Activated CD4-positive, alpha-beta T cell treated with anti-CD3 and anti-CD28 coated beads, Interleukin-2, amount 10 ng/mL, durations not matched to agents 7 days and 5 days (primary cell): ENCODE measurements around the gene STUM. TPM values are rescaled to one million over a fixed set of nuclear protein-coding genes. Genes with fewer than 3 reads are reported as not detected.
"Not testable (repeated sequence)": the region's sequence is repeated elsewhere in the genome, so short reads cannot be mapped to it uniquely, and the experiment has no call there.

Experiments used
- CTCF ChIA-PET: fragments of 350-600 bp; sonication (Branson Sonifier 250); formaldehyde crosslinking; loops from one replicate; lab custom pipeline; 2021; ENCODE audit warnings: antibody characterized with exemption; lab: Charles Lee
- POLR2A ChIA-PET: fragments of 350-600 bp; sonication (Branson Sonifier 250); formaldehyde crosslinking; loops from one replicate; lab custom pipeline; 2021; ENCODE audit warnings: antibody characterized with exemption; lab: Charles Lee
- DNase-seq: peaks from one replicate; pipeline ENCODE4 v3.0.0-alpha.2; 2020
- H3K27ac Mint-ChIP-seq: one replicate; pipeline ENCODE4 v1.8.0; 2021; ENCODE audit warnings: mild to moderate bottlenecking, moderate library complexity, mixed read lengths
- H3K27me3 Mint-ChIP-seq: one replicate; pipeline ENCODE4 v1.8.0; 2021; ENCODE audit warnings: mixed read lengths
- H3K36me3 Mint-ChIP-seq: one replicate; pipeline ENCODE4 v1.8.0; 2021; ENCODE audit warnings: low read depth, mixed read lengths
- H3K4me1 Mint-ChIP-seq: one replicate; pipeline ENCODE4 v1.8.0; 2021; ENCODE audit warnings: mixed read lengths
- H3K4me3 Mint-ChIP-seq: one replicate; pipeline ENCODE4 v1.8.0; 2021; ENCODE audit warnings: mild to moderate bottlenecking, moderate library complexity, mixed read lengths
- H3K9me3 Mint-ChIP-seq: one replicate; pipeline ENCODE4 v1.8.0; 2021; ENCODE audit warnings: mixed read lengths
- total RNA-seq, 2 experiments: library from RNA; stranded (reverse); gene quantifications; one replicate each; pipeline ENCODE4 v1.2.3, GENCODE V29; 2021

STUM gene
- total RNA-seq, 2 experiments from 2014 or later = not detected

DNA sequence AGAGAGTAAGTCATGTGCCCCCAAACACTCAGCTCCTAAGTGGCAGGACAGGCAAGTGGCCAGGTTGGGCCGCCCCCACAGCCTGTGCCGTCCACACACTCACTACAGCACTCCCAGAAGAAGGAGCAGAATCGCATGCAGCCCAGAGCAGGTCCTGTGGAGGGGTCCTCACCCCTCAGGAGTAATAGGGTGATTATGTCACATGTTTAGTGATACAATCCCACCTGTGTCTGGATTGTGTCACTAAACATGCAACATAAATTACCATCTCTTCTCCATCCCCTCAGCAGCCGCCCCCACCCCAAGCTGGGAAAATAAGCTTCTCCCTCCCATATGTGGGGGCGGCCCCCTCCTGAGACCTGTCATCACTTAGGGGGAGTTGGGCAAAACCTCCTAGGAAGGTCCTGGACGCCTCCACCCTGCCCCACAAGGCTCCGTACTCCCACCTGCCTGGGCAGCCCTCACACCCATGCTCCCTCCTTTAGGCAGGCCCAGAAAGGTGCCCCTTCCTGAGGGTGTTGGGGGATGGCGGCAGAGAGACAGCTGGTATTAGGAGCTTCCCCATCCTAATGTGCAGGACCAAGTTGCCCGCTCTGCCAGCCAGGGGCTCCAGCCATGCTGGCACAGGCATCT lies 56.9 kb downstream of the STUM start:
- H3K9me3 Mint-ChIP-seq = no peaks in the 10 kb centered on the region
- H3K4me3 Mint-ChIP-seq = no peak overlapping the region
- no peak overlapping the region for H3K27ac Mint-ChIP-seq
- POLR2A ChIA-PET = no interaction called here
- H3K36me3 Mint-ChIP-seq = no peaks in the 10 kb centered on the region
- DNase-seq = no peak
- peaks cover 2% of the 10 kb centered on the region for H3K4me1 Mint-ChIP-seq
- no peaks in the 10 kb centered on the region for H3K27me3 Mint-ChIP-seq
- CTCF ChIA-PET = interaction anchor here (0.7 kb wide), 1 partner anchor 15 kb away, joined by 3 read pairs; no protein-coding TSS in a partner anchor

DNA sequence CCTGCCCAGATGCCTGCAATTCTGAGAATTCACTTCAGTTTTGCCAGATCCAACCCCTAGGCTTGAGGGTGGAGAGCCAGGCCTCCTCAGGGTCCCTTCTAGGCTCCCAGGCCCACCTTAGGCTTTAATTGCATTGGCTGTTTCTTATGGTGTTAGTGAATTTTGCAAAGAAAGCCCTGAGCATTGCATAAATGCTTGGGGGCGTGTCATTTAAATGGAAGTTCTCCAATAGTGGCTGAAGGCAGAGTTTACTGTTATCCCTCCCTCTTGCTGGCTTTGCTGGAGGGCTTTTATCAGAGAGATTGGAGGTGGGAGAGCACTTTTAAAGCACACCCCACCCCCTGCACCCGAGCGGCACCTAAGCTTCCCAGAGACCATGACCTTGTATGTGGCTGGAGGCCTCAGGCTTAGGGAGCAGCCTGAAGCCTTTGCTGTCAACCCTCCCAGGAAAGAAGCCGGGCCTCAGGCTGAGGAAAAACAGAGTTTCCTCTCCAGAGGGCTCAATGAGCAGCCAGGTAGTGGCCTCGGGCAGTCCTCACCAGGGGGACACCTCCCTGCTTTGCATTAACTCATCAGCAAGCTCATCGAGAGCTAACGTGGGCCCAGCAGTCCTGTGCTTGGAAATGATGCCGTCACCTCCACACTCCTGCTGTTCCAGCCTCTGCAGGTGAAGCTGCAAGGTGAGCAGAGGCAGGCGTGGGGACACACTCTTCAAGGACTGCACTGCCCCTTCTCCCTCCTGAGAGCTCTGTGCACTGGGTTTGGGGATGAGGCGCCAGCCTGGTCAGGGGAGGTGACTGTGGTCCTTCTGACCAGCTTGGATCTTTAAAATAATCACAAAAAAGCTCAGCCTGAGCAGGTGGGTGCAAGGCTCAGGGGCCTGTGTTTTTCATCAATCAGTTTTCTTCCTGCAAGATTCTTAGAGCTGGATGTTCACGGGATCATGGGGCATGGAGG lies 58.0 kb downstream of the STUM start:
- no peaks in the 10 kb centered on the region for H3K9me3 Mint-ChIP-seq
- no peak for DNase-seq
- no peaks in the 10 kb centered on the region for H3K27me3 Mint-ChIP-seq
- POLR2A ChIA-PET = no interaction called here
- H3K36me3 Mint-ChIP-seq = no peaks in the 10 kb centered on the region
- CTCF ChIA-PET = interaction anchor here (0.6 to 1.2 kb wide), 5 partner anchors 20 to 1092 kb away, joined by 3 to 5 read pairs (median 3); no protein-coding TSS in a partner anchor
- H3K27ac Mint-ChIP-seq = no peak overlapping the region
- no peak overlapping the region for H3K4me3 Mint-ChIP-seq
- H3K4me1 Mint-ChIP-seq = peaks cover 2% of the 10 kb centered on the region

DNA sequence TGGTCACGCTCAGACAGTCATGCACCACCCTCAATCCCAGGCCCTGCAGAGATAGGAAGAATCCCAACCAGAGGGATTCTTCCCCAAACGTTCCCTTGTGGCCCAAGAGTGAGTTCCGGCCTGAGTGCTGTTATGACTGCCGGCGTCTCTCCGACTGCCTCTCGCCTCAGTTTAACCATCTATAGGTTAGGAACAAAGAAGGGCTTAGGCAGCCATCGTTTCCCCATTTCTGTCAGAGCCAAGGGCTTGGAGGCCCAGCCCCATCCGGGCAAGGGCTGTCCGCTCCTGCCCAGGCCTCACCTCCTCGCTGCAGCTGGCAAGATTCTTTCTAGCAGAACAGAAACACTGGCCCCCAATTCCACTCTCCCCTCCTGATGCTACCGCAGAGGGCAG lies 58.7 kb downstream of the STUM start:
- no peak for DNase-seq
- ChIA-PET CTCF (interaction anchor here (0.6 to 1.2 kb wide), 5 partner anchors 19 to 1093 kb away, joined by 3 to 5 read pairs (median 3); no protein-coding TSS in a partner anchor), POLR2A (no interaction called here)
- Mint-ChIP-seq H3K4me1 (peaks cover 2% of the 10 kb centered on the region), H3K4me3 (no peak overlapping the region), H3K36me3 (no peaks in the 10 kb centered on the region), H3K27ac (no peak overlapping the region), H3K27me3 (no peaks in the 10 kb centered on the region), H3K9me3 (no peaks in the 10 kb centered on the region)

DNA sequence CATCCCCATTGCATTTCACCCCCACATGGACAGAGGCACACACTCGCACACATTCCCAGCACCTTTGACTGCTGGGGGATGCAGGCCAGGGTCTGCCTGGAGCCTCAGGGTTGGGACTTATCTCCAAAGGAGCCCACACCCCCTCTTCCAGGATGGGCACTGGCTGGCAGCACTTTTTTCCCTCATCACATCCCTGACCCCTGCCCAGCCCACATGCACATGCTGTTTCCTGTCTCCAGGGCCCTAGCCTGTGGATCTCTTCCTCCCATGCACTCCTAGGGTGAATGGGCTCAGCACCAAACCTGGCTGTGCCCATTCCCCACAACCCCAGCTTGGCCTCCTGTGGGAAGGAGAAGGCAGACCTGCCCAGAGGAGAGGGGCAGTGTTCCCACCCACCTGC lies 59.3 kb downstream of the STUM start:
- Mint-ChIP-seq H3K4me1 (peaks cover 2% of the 10 kb centered on the region), H3K4me3 (no peak overlapping the region), H3K27me3 (no peaks in the 10 kb centered on the region), H3K36me3 (no peaks in the 10 kb centered on the region), H3K27ac (no peak overlapping the region), H3K9me3 (no peaks in the 10 kb centered on the region)
- ChIA-PET CTCF (interaction anchor here (0.6 to 1.4 kb wide), 7 partner anchors 19 to 272 kb away, joined by 3 to 5 read pairs (median 3); no protein-coding TSS in a partner anchor), POLR2A (no interaction called here)
- no peak for DNase-seq

DNA sequence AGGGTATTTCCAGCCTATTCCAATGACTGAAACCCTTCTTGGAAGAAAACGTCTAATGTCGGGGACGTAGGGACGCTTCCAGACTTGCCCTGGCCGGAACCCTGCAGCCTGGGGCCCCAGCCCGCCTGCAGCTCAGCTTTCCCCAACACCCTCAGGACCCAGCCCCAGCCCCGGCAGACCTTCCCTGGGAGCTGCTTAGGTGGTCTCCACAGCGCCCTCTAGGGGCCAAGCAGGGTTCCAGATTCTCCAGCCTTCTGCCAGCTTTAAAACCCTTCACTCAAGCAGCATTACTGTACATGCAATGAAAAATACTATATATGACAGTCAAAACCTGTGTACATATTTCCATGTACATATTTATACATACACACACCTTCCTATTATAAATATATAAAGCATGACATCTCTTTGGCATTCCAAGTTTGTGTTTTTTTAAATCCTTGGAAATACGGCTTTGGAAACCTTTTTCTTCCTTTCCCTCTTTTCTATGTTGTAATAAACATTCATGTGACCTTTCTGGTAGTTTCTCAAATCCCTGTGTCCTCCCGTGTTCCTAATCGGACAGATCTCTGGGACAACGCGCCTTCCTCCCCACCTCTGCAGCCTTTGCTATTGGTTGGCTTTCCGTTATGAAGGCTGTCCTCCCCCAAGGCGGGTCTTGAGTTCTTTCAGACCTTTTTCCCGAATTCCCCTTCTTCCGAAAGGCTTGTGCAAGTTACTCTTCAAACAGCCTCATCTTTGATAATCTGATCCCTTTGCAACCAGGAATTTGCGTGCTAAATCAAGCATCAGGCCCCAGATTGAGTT lies 60.3 kb downstream of the STUM start:
- no peaks in the 10 kb centered on the region for H3K36me3 Mint-ChIP-seq
- H3K4me1 Mint-ChIP-seq = no peaks in the 10 kb centered on the region
- no peaks in the 10 kb centered on the region for H3K9me3 Mint-ChIP-seq
- peaks cover 2% of the 10 kb centered on the region for H3K27me3 Mint-ChIP-seq
- POLR2A ChIA-PET = no interaction called here
- CTCF ChIA-PET = interaction anchor here (0.6 to 1.5 kb wide), 10 partner anchors 10 to 271 kb away, joined by 3 to 6 read pairs (median 3); no protein-coding TSS in a partner anchor
- H3K4me3 Mint-ChIP-seq = no peak overlapping the region
- no peak overlapping the region for H3K27ac Mint-ChIP-seq
- peak; percentile 72 for DNase-seq

DNA sequence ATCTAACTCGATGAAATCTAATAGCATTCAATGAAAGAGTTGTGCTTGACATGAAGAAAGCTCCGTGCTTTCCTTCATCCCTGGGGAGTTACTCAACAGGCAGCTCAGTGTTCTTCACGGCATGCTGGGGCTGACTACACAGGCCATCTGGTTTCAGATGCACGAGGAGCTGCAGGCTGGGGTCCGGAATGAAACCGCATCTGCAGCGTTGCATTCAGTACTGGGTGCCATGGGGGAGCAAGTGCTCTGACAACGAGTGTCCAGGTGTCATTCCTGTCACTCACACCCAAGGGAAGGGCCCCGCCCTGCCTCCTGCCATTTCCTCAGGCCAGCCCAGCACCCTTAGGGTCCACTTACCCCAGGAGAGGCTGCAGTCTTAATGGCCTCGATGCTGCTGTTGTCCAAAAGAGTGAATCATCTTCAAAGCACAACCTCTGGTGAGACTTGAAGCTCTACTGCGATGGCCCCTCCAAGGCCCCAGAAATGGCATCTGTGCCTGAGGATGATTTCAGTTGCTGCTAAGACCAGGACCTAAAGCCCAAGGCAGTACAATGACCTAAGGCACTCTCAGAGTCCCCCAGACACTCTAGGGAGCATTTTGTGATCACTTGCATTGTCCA lies 61.4 kb downstream of the STUM start:
- Mint-ChIP-seq H3K4me3 (no peak overlapping the region), H3K9me3 (no peaks in the 10 kb centered on the region), H3K36me3 (no peaks in the 10 kb centered on the region), H3K27ac (no peak overlapping the region), H3K4me1 (no peaks in the 10 kb centered on the region), H3K27me3 (peaks cover 2% of the 10 kb centered on the region)
- no peak for DNase-seq
- ChIA-PET POLR2A (no interaction called here), CTCF (interaction anchor here (0.8 to 1.5 kb wide), 3 partner anchors 9 to 154 kb away, joined by 3 to 6 read pairs (median 3); no protein-coding TSS in a partner anchor)

DNA sequence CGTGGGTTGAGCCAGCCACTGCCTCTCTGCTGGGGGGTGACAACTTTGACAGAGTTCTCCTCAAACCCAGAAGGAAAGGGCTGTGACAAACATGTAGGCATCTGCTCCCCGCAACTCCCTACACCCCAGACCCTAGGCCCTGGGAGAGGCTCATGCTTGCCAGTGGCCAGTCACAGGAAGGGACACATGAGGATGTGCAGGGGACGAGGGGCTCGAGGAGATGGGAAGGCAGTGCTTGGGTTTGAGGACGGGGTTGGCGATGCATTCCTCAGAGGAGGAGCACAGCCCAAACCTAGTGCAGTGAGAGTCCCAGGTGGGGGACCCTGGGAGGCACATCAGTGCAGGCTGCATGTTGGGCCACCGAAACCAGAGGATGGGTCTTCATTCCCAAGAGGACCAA lies 62.1 kb downstream of the STUM start:
- Mint-ChIP-seq H3K27ac (no peak overlapping the region), H3K36me3 (no peaks in the 10 kb centered on the region), H3K4me1 (no peaks in the 10 kb centered on the region), H3K27me3 (peaks cover 3% of the 10 kb centered on the region), H3K4me3 (no peak overlapping the region), H3K9me3 (no peaks in the 10 kb centered on the region)
- CTCF ChIA-PET = interaction anchor here (0.8 kb wide), 1 partner anchor 153 kb away, joined by 3 read pairs; no protein-coding TSS in a partner anchor
- no peak for DNase-seq
- POLR2A ChIA-PET = no interaction called here

DNA sequence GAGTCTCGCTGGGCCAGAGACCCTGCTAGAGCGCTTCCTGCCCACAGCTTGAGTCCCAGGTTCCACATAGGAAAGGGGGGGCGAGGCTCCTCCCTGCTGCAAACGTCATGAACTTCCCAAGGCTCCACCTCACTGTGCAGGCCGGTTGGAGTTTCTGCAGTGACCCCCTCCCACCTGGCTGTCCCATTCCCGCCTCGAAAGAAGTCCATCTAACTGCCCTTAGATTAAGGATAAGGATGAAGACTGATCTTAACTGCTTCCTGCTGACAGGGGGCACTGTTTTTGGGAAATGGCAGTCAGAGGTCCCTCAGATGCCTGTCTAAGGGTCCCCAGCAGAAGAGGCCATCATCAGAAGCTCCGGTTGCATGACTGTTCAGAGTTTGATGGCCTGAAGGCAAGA lies 62.7 kb downstream of the STUM start:
- POLR2A ChIA-PET = no interaction called here
- Mint-ChIP-seq H3K9me3 (no peaks in the 10 kb centered on the region), H3K4me3 (no peak overlapping the region), H3K36me3 (no peaks in the 10 kb centered on the region), H3K4me1 (no peaks in the 10 kb centered on the region), H3K27ac (no peak overlapping the region), H3K27me3 (peaks cover 3% of the 10 kb centered on the region)
- DNase-seq = no peak
- CTCF ChIA-PET = interaction anchor here (0.8 kb wide), 1 partner anchor 21 kb away, joined by 3 read pairs; no protein-coding TSS in a partner anchor

DNA sequence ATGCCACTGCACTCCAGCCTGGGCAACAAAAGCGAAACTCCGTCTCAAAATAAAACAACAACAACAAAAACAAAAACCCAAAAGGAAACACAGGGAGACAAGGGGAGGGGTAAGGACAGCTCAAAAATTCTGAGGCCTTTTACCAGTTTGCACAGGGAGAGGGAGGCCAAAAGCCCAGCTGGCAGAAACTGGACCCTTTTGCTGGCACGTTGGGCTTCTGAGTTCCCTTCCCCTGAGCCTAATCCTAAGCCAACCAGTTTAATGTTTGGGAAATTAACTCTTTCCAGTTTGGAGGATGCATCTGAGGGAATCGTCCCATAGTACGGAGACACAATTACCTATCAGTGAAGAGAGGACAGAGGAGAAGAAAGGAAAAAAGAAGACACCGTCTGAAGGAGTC lies 63.4 kb downstream of the STUM start:
- DNase-seq, H3K4me1 Mint-ChIP-seq, H3K4me3 Mint-ChIP-seq, H3K9me3 Mint-ChIP-seq, H3K27me3 Mint-ChIP-seq, H3K27ac Mint-ChIP-seq, H3K36me3 Mint-ChIP-seq: not testable (repeated sequence)
- ChIA-PET CTCF (interaction anchor here (0.8 kb wide), 1 partner anchor 21 kb away, joined by 3 read pairs; no protein-coding TSS in a partner anchor), POLR2A (interaction anchor here (0.6 kb wide), 1 partner anchor 234 kb away, joined by 6 read pairs; no protein-coding TSS in a partner anchor)

DNA sequence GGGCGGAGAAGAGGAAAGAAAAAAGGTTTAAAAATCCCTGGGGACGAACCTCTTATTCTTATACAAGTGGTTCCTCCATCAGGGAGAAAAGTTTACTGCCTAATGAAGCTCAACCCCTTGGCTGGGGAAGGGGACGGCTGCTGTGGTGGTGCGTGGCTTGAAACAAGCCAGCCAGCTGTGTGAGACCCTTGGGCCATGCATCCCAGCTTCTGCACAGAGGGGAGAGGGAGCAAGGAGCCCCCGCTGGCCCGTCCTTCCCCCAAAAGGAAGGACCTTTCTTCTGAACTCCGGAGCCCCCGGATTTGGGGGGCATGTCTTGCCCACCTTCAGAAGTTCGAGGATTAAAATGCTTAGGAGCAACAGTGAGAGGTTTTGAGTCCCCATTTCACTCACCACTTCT lies 67.3 kb downstream of the STUM start:
- H3K4me3 Mint-ChIP-seq = no peak overlapping the region
- H3K4me1 Mint-ChIP-seq = no peaks in the 10 kb centered on the region
- no peaks in the 10 kb centered on the region for H3K9me3 Mint-ChIP-seq
- POLR2A ChIA-PET = no interaction called here
- peaks cover 3% of the 10 kb centered on the region for H3K27me3 Mint-ChIP-seq
- H3K36me3 Mint-ChIP-seq = no peaks in the 10 kb centered on the region
- CTCF ChIA-PET = interaction anchor here (0.6 to 1.0 kb wide), 3 partner anchors 10 to 170 kb away, joined by 3 read pairs; no protein-coding TSS in a partner anchor
- H3K27ac Mint-ChIP-seq = no peak overlapping the region
- no peak for DNase-seq

DNA sequence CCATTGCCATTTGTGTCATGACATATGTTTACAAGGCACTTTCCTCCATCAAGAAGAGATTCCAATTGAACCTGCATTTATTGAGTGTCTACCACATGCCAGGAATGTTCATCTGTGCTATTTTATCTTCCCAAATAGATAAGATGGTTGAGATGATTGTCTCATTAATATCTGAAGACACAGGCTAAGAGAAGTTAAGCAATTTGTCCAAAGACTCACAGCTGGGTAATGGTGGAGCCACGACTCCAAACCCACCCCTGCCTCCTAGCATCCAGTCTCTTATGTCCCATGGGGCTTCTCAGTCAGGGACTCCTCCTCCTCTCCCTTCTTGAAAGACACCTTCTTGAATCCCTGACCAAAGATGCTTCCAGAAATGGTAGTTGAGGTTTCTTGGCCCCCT lies 68.1 kb downstream of the STUM start:
- CTCF ChIA-PET = no interaction called here

DNA sequence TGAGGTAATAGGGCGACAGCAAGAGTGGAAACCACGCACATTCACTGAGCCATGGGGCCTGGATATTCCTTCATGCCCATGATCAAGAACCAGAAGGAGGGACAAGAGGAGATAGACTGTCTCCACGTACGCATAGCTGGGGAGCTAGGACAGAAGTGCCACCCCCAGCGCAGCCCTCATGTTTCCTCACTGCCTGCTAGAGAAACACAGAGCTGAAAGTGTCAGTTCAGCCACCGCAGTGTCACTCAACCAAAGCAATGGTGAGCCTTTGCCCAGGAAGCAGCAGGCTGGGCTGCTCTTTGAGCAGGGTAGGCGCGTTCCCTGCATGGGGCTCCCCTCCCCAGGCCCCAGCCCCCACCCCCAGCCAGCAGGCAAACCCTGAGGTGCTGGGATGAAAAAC lies 68.5 kb downstream of the STUM start:
- H3K27me3 Mint-ChIP-seq = peaks cover 5% of the 10 kb centered on the region

More for the DNA sequence above, 68.1 kb downstream of the STUM start:
- Mint-ChIP-seq H3K4me3 (no peak overlapping the region), H3K4me1 (no peaks in the 10 kb centered on the region), H3K36me3 (no peaks in the 10 kb centered on the region), H3K9me3 (no peaks in the 10 kb centered on the region), H3K27me3 (peaks cover 3% of the 10 kb centered on the region), H3K27ac (no peak overlapping the region)
- no peak for DNase-seq
- POLR2A ChIA-PET = no interaction called here

More for the DNA sequence above, 68.5 kb downstream of the STUM start:
- DNase-seq = no peak
- POLR2A ChIA-PET = no interaction called here
- no peak overlapping the region for H3K4me3 Mint-ChIP-seq
- CTCF ChIA-PET = interaction anchor here (1.2 kb wide), 1 partner anchor 9 kb away, joined by 4 read pairs; no protein-coding TSS in a partner anchor
- no peak overlapping the region for H3K27ac Mint-ChIP-seq
- no peaks in the 10 kb centered on the region for H3K9me3 Mint-ChIP-seq
- H3K4me1 Mint-ChIP-seq = no peaks in the 10 kb centered on the region
- H3K36me3 Mint-ChIP-seq = no peaks in the 10 kb centered on the region
